Body of pancreas (tissue), 4 donors: ENCODE data around the gene KCNAB1. TPM values are rescaled to one million over a fixed set of nuclear protein-coding genes. Genes with fewer than 3 reads are reported as not detected.

Experiments
- ATAC-seq: fragments of 150-250 bp; one replicate; pipeline ENCODE4 v1.9.1; 2016
- DNase-seq, 4 donors: peaks; one replicate each; pipeline ENCODE4 v3.0.0-alpha.2; 2019
- H3K27ac ChIP-seq, 4 donors: fragments of 200-600 bp; sonication (generic); 1 replicate in 3 of 4; 2 replicates in 1 of 4; pipeline versions ENCODE4 v1.5.1 to v1.6.1; 2016 to 2019; ENCODE audit warnings: mild to moderate bottlenecking in 1 of 4, mixed read lengths in 1 of 4, moderate library complexity in 1 of 4
- H3K27me3 ChIP-seq, 2 donors: fragments of 200-600 bp; sonication (generic); one replicate each; pipeline ENCODE4 v1.6.0; 2016; ENCODE audit warnings: mild to moderate bottlenecking in 1 of 2
- H3K36me3 ChIP-seq, 2 donors: fragments of 200-600 bp; sonication (generic); replicated peaks in 1 of 2; 2 replicates each; pipeline ENCODE4 v1.5.1; 2016; ENCODE audit warnings: low read depth in 2 of 2; ENCODE audit not compliant: insufficient read depth in 1 of 2
- H3K4me1 ChIP-seq: fragments of 200-600 bp; sonication (generic); one replicate; pipeline ENCODE4 v1.6.0; 2016
- H3K4me3 ChIP-seq, 2 donors: fragments of 200-600 bp; sonication (generic); 1 replicate in 1 of 2; 2 replicates in 1 of 2; pipeline ENCODE4 v1.5.1; 2016 to 2019
- H3K9me3 ChIP-seq, 3 donors: fragments of 200-600 bp; sonication (generic); 1 replicate in 2 of 3; 2 replicates in 1 of 3; pipeline ENCODE4 v1.5.1; 2016
- CTCF ChIP-seq, 7 experiments: fragments of 450-650 bp in 4 of 7; fragments of 200-600 bp in 3 of 7; sonication (generic) in 3 of 7; IDR thresholded peaks; one replicate each; pipeline ENCODE4 v1.5.1; 2016 to 2019; ENCODE audit warnings: antibody characterized with exemption in 7 of 7
- POLR2A ChIP-seq, 3 donors: fragments of 450-650 bp; IDR thresholded peaks; one replicate each; pipeline ENCODE4 v1.6.1; 2016; ENCODE audit warnings: antibody characterized with exemption in 3 of 3, mild to moderate bottlenecking in 2 of 3
- whole genome bisulfite sequencing, 2 donors: methylation state at CpG; one replicate each; pipeline ENCODE4 v1.1.5; 2017; 5-methylcytosine and 5-hydroxymethylcytosine counted together
- intact Hi-C: fragments of 100-400 bp; cut with DNase I; formaldehyde crosslinking; loops from one replicate; pipeline ENCODE4 v1.15.1; 2023
- total RNA-seq, 2 donors: library from RNA; depleted of rRNA; stranded (reverse); fragments of >200 nt; gene quantifications; one replicate each; pipeline ENCODE4 v1.1.0, GENCODE V29; 2016

The KCNAB1 gene
- total RNA-seq, 2 donors from 2014 or later = 5.2 to 5.3 TPM

- no peak for TF ChIP-seq POLR2A (IDR thresholded peaks at IDR 0.05)
- TF ChIP-seq CTCF (IDR thresholded peaks at IDR 0.05) = no peak
- Histone ChIP-seq H3K4me3 (no peak overlapping the region), H3K9me3 (no peaks in the 10 kb centered on the region), H3K27ac (no peak overlapping the region), H3K4me1 (no peaks in the 10 kb centered on the region), H3K27me3 (no peaks in the 10 kb centered on the region), H3K36me3 (no peaks in the 10 kb centered on the region)
- WGBS, 2 donors = 61 to 77% methylated on average over 3 of the region's 3 CpGs
- DNase-seq = no peak
- ATAC-seq = no peak
- intact Hi-C loops = no loop called here
Observed at GRCh38 chr3:156236556-156237260, 116.3 kb downstream of the KCNAB1 start.

- ATAC-seq = no peak
- 64 to 77% methylated on average over 5 of the region's 5 CpGs for WGBS, 2 donors
- H3K4me1 ChIP-seq = no peaks in the 10 kb centered on the region
- TF ChIP-seq POLR2A (IDR thresholded peaks at IDR 0.05) (no peak), CTCF (IDR thresholded peaks at IDR 0.05) (no peak)
- H3K27ac ChIP-seq = no peak overlapping the region
- DNase-seq = no peak
- no peaks in the 10 kb centered on the region for H3K27me3 ChIP-seq
- H3K36me3 ChIP-seq = no peaks in the 10 kb centered on the region
- H3K9me3 ChIP-seq = no peaks in the 10 kb centered on the region
- H3K4me3 ChIP-seq = no peak overlapping the region
- intact Hi-C loops = no loop called here
Observed at GRCh38 chr3:156240642-156241041, 120.3 kb downstream of the KCNAB1 start.

GRCh38 chr3:156246961-156247725, 126.8 kb downstream of the KCNAB1 start:
- TF ChIP-seq POLR2A (IDR thresholded peaks at IDR 0.05) (no peak), CTCF (IDR thresholded peaks at IDR 0.05) (no peak)
- Histone ChIP-seq H3K36me3 (no peaks in the 10 kb centered on the region), H3K4me1 (no peaks in the 10 kb centered on the region), H3K27ac (no peak overlapping the region), H3K9me3 (no peaks in the 10 kb centered on the region), H3K27me3 (no peaks in the 10 kb centered on the region), H3K4me3 (no peak overlapping the region)
- intact Hi-C loops = no loop called here
- WGBS, 2 donors = 57 to 68% methylated on average over 5 of the region's 5 CpGs
- no peak for DNase-seq
- ATAC-seq = no peak

GRCh38 chr3:156250550-156250949, 130.2 kb downstream of the KCNAB1 start:
- H3K9me3 ChIP-seq = no peaks in the 10 kb centered on the region
- H3K27me3 ChIP-seq = no peaks in the 10 kb centered on the region
- intact Hi-C loops = no loop called here
- H3K36me3 ChIP-seq = no peaks in the 10 kb centered on the region
- no peak overlapping the region for H3K27ac ChIP-seq
- 94 to 95% methylated on average over 1 of the region's 1 CpG for WGBS, 2 donors
- DNase-seq = no peak
- H3K4me1 ChIP-seq = no peaks in the 10 kb centered on the region
- ATAC-seq = no peak
- no peak overlapping the region for H3K4me3 ChIP-seq
- TF ChIP-seq CTCF (IDR thresholded peaks at IDR 0.05) = no peak
- no peak for TF ChIP-seq POLR2A (IDR thresholded peaks at IDR 0.05)
